Testis (tissue), 3 donors: ENCODE data around the gene BET1. TPM values are rescaled to one million over a fixed set of nuclear protein-coding genes. Genes with fewer than 3 reads are reported as not detected.
"Not testable (repeated sequence)": the region's sequence is repeated elsewhere in the genome, so short reads cannot be mapped to it uniquely, and the experiment has no call there.

Experiments used
- DNase-seq: peaks from one replicate; pipeline ENCODE4 v3.0.0-alpha.2; 2019
- H3K27ac ChIP-seq, 2 donors: fragments of 200-600 bp; sonication (generic); one replicate each; pipeline ENCODE4 v1.5.1; 2019
- H3K27me3 ChIP-seq: fragments of 200-600 bp; sonication (generic); one replicate; pipeline ENCODE4 v1.5.1; 2019
- H3K36me3 ChIP-seq: fragments of 200-600 bp; sonication (generic); one replicate; pipeline ENCODE4 v1.5.1; 2017; ENCODE audit warnings: low read depth; ENCODE audit errors: missing control alignments
- H3K4me1 ChIP-seq: fragments of 200-600 bp; sonication (generic); one replicate; pipeline ENCODE4 v1.5.1; 2019
- H3K4me3 ChIP-seq, 2 donors: fragments of 200-600 bp; sonication (generic); one replicate each; pipeline ENCODE4 v1.5.1; 2017 to 2019
- H3K9me3 ChIP-seq: fragments of 200-600 bp; sonication (generic); one replicate; pipeline ENCODE4 v1.5.1; 2017
- CTCF ChIP-seq, 3 experiments: fragments of 450-650 bp in 2 of 3; fragments of 200-600 bp in 1 of 3; sonication (generic) in 1 of 3; IDR thresholded peaks; one replicate each; pipeline ENCODE4 v1.5.1; 2016 to 2019; ENCODE audit warnings: antibody characterized with exemption in 3 of 3, mild to moderate bottlenecking in 2 of 3, moderate library complexity in 1 of 3
- POLR2A ChIP-seq: fragments of 450-650 bp; IDR thresholded peaks from one replicate; pipeline ENCODE4 v1.6.1; 2017; ENCODE audit warnings: antibody characterized with exemption, mild to moderate bottlenecking, moderate library complexity
- WGBS, 2 donors: methylation state at CpG; one replicate each; pipeline ENCODE4 v1.1.5; 2018; 5-methylcytosine and 5-hydroxymethylcytosine counted together
- intact Hi-C: fragments of 100-400 bp; cut with DNase I; formaldehyde crosslinking; loops from one replicate; pipeline ENCODE4 v1.15.1; 2023; ENCODE audit warnings: low total_unique reads
- polyA plus RNA-seq: library from polyadenylated mRNA; stranded (reverse); fragments of 350-450 nt; fragmentation: Illumina TruSeq; extraction: RNeasy Lipid Tissue Mini Kit (QIAGEN cat#74804); gene quantifications from one replicate; pipeline ENCODE4 v1.2.3, GENCODE V29; 2014; ENCODE audit warnings: low read depth, low replicate concordance; ENCODE audit not compliant: insufficient read depth
- total RNA-seq, 2 donors: library from RNA; depleted of rRNA; stranded (reverse); fragments of >200 nt; gene quantifications; one replicate each; pipeline ENCODE4 v1.2.3, GENCODE V29; 2016

Gene BET1
- total and polyA plus RNA-seq, 3 donors from 2014 or later, result 19.4 to 28.3 (median 23.6) TPM

- DNase-seq, result no peak
- 75 to 76% methylated on average over 9 of the region's 9 CpGs for WGBS, 2 donors
- intact Hi-C loops, result no loop called here
- H3K27ac ChIP-seq, result no peak overlapping the region
- H3K4me3 ChIP-seq, result no peak overlapping the region
- no peak for TF ChIP-seq POLR2A
- no peak for TF ChIP-seq CTCF (IDR thresholded peaks at IDR 0.05)
- H3K9me3 ChIP-seq, result no peaks in the 10 kb centered on the region
- H3K36me3 ChIP-seq, result no peaks in the 10 kb centered on the region
- H3K27me3 ChIP-seq, result no peaks in the 10 kb centered on the region
- H3K4me1 ChIP-seq, result no peaks in the 10 kb centered on the region
Observed at GRCh38 chr7:94039368-94040035, 35.3 kb upstream of the BET1 start.

GRCh38 chr7:94031865-94032264 is 27.7 kb upstream of the BET1 start:
- H3K4me3 ChIP-seq, result no peak overlapping the region
- no peaks in the 10 kb centered on the region for H3K27me3 ChIP-seq
- DNase-seq, result no peak
- H3K27ac ChIP-seq, result no peak overlapping the region
- H3K36me3 ChIP-seq, result no peaks in the 10 kb centered on the region
- H3K9me3 ChIP-seq, result no peaks in the 10 kb centered on the region
- 63 to 66% methylated on average over 2 of the region's 2 CpGs for WGBS, 2 donors
- no peaks in the 10 kb centered on the region for H3K4me1 ChIP-seq
- intact Hi-C loops, result no loop called here
- no peak for TF ChIP-seq CTCF (IDR thresholded peaks at IDR 0.05)
- TF ChIP-seq POLR2A, result no peak

GRCh38 chr7:94030634-94031033 is 26.5 kb upstream of the BET1 start:
- Histone ChIP-seq H3K4me1 (no peaks in the 10 kb centered on the region), H3K27me3 (no peaks in the 10 kb centered on the region), H3K27ac (no peak overlapping the region), H3K36me3 (no peaks in the 10 kb centered on the region), H3K9me3 (no peaks in the 10 kb centered on the region), H3K4me3 (no peak overlapping the region)
- no peak for TF ChIP-seq CTCF (IDR thresholded peaks at IDR 0.05)
- no peak for TF ChIP-seq POLR2A
- 86 to 91% methylated on average over 3 of the region's 3 CpGs for WGBS, 2 donors
- intact Hi-C loops, result no loop called here
- no peak for DNase-seq

- H3K36me3 ChIP-seq, result no peaks in the 10 kb centered on the region
- intact Hi-C loops, result no loop called here
- 78 to 79% methylated on average over 3 of the region's 3 CpGs for WGBS, 2 donors
- TF ChIP-seq CTCF (IDR thresholded peaks at IDR 0.05), result no peak
- H3K9me3 ChIP-seq, result no peaks in the 10 kb centered on the region
- H3K27me3 ChIP-seq, result no peaks in the 10 kb centered on the region
- H3K4me3 ChIP-seq, result no peak overlapping the region
- no peaks in the 10 kb centered on the region for H3K4me1 ChIP-seq
- DNase-seq, result no peak
- H3K27ac ChIP-seq, result no peak overlapping the region
Observed at GRCh38 chr7:94029976-94030375, 25.8 kb upstream of the BET1 start.

- H3K4me1 ChIP-seq, result no peaks in the 10 kb centered on the region
- TF ChIP-seq CTCF (IDR thresholded peaks at IDR 0.05) (no peak), POLR2A (no peak)
- H3K36me3 ChIP-seq, result no peaks in the 10 kb centered on the region
- no peak overlapping the region for H3K27ac ChIP-seq
- intact Hi-C loops, result no loop called here
- H3K4me3 ChIP-seq, result no peak overlapping the region
- no peak for DNase-seq
- WGBS, 2 donors, result 88 to 92% methylated on average over 1 of the region's 1 CpG
- H3K27me3 ChIP-seq, result no peaks in the 10 kb centered on the region
- no peaks in the 10 kb centered on the region for H3K9me3 ChIP-seq
Observed at GRCh38 chr7:94028768-94029167, 24.6 kb upstream of the BET1 start.

GRCh38 chr7:94026619-94027018 is 22.5 kb upstream of the BET1 start:
- H3K4me1 ChIP-seq, intact Hi-C loops, H3K9me3 ChIP-seq, H3K4me3 ChIP-seq, H3K27ac ChIP-seq, H3K27me3 ChIP-seq, H3K36me3 ChIP-seq, DNase-seq: not testable (repeated sequence)
- 88 to 92% methylated on average over 2 of the region's 2 CpGs for WGBS, 2 donors
